Ishikawa (cell line): ENCODE data around the gene KLHL33.

Experiments
- CEBPB ChIP-seq: IDR thresholded peaks from 2 replicates; pipeline ENCODE4 v1.6.1; 2012
- CREB1 ChIP-seq: IDR thresholded peaks from 2 replicates; pipeline ENCODE4 v1.6.1; 2012; ENCODE audit warnings: low read depth
- EGR1 ChIP-seq: IDR thresholded peaks from 2 replicates; pipeline ENCODE4 v1.6.1; 2012
- EP300 ChIP-seq: IDR thresholded peaks from 2 replicates; pipeline ENCODE4 v1.6.1; 2012; ENCODE audit warnings: borderline replicate concordance
- FOXM1 ChIP-seq: IDR thresholded peaks from 2 replicates; pipeline ENCODE4 v1.6.1; 2012; ENCODE audit warnings: low read depth, borderline replicate concordance
- MAX ChIP-seq: IDR thresholded peaks from 2 replicates; pipeline ENCODE4 v1.6.1; 2012
- NFIC ChIP-seq: IDR thresholded peaks from 2 replicates; pipeline ENCODE4 v1.6.1; 2012
- RAD21 ChIP-seq: IDR thresholded peaks from 2 replicates; pipeline ENCODE4 v1.6.1; 2012; ENCODE audit warnings: low read depth
- REST ChIP-seq: IDR thresholded peaks from 2 replicates; pipeline ENCODE4 v1.6.1; 2012; ENCODE audit warnings: low read depth, mild to moderate bottlenecking
- TAF1 ChIP-seq: IDR thresholded peaks from 2 replicates; pipeline ENCODE4 v1.6.1; 2012; ENCODE audit warnings: low read depth, mild to moderate bottlenecking
- TCF12 ChIP-seq: IDR thresholded peaks from 2 replicates; pipeline ENCODE4 v1.6.1; 2012; ENCODE audit warnings: low read depth
- TEAD4 ChIP-seq: IDR thresholded peaks from 2 replicates; pipeline ENCODE4 v1.6.1; 2012
- USF1 ChIP-seq: IDR thresholded peaks from 2 replicates; pipeline ENCODE4 v1.6.1; 2012
- YY1 ChIP-seq: IDR thresholded peaks from 2 replicates; pipeline ENCODE4 v1.6.1; 2012; ENCODE audit warnings: low read depth
- ZBTB7A ChIP-seq: IDR thresholded peaks from 2 replicates; pipeline ENCODE4 v1.6.1; 2012; ENCODE audit warnings: low read depth

KLHL33 gene

GRCh38 chr14:20461225-20462141 is 25.5 kb upstream of the KLHL33 start, which contains the start of gene PIP4P1:
Gene PIP4P1, minus strand, starts transcription at chr14:20461434. Its CDS starts 109 bp downstream, at chr14:20461325.
- TF ChIP-seq FOXM1 (peak; percentile 85), NFIC (no peak), TAF1 (peak; percentile 22; the same call in 1 of the 2 replicates), MAX (peak; percentile 97), CEBPB (peak; percentile 86), EP300 (peak; percentile 16; the same call in 1 of the 2 replicates), EGR1 (no peak), TCF12 (peak; percentile 49; the same call in 1 of the 2 replicates), YY1 (peak; percentile 50), CREB1 (peak; percentile 56), REST (no peak), USF1 (peak; percentile 99)

- TF ChIP-seq TCF12 (no peak), TEAD4 (no peak), REST (no peak), MAX (no peak), CEBPB (no peak), RAD21 (no peak), NFIC (no peak), YY1 (no peak)
Measured at GRCh38 chr14:20460458-20461224, 24.7 kb upstream of the KLHL33 start.

GRCh38 chr14:20458031-20458789 is 22.2 kb upstream of the KLHL33 start:
- no peak for TF ChIP-seq CREB1
- TF ChIP-seq ZBTB7A = no peak

GRCh38 chr14:20456971-20457370 is 21.0 kb upstream of the KLHL33 start:
- no peak for TF ChIP-seq CEBPB
- TF ChIP-seq MAX = no peak
- no peak for TF ChIP-seq ZBTB7A
- no peak for TF ChIP-seq TAF1
- no peak for TF ChIP-seq CREB1
- TF ChIP-seq FOXM1 = no peak

GRCh38 chr14:20455355-20456300 is 19.7 kb upstream of the KLHL33 start:
- TF ChIP-seq FOXM1 (0 out of 2 replicates have a peak, but pooled peaks have one; percentile 5), USF1 (no peak)
